Transverse colon (tissue), 4 donors: ENCODE measurements around the gene OSBPL10. TPM values are rescaled to one million over a fixed set of nuclear protein-coding genes. Genes with fewer than 3 reads are reported as not detected.

Experiments used
- DNase-seq: peaks from one replicate; pipeline ENCODE4 v3.0.0-alpha.2; 2019
- H3K27ac ChIP-seq, 4 donors: fragments of 200-600 bp; sonication (generic); 2 replicates each; pipeline ENCODE4 v1.5.1; 2016 to 2018; ENCODE audit warnings: inconsistent platforms in 4 of 4
- H3K27me3 ChIP-seq: fragments of 200-600 bp; sonication (generic); 2 replicates; pipeline ENCODE4 v1.5.1; 2017; ENCODE audit warnings: inconsistent platforms
- H3K36me3 ChIP-seq, 4 donors: fragments of 200-600 bp; sonication (generic); 2 replicates each; pipeline ENCODE4 v1.5.1; 2017 to 2019; ENCODE audit warnings: inconsistent platforms in 4 of 4
- H3K4me1 ChIP-seq, 4 donors: fragments of 200-600 bp; sonication (generic); 2 replicates each; pipeline ENCODE4 v1.5.1; 2017 to 2020; ENCODE audit warnings: inconsistent platforms in 4 of 4
- H3K4me3 ChIP-seq, 4 donors: fragments of 200-600 bp; sonication (generic); 1 replicate in 1 of 4; 2 replicates in 3 of 4; pipeline versions ENCODE4 v1.5.1 to v1.6.1; 2017 to 2019; ENCODE audit warnings: inconsistent platforms in 4 of 4
- H3K9me3 ChIP-seq, 2 donors: fragments of 200-600 bp; sonication (generic); 2 replicates each; pipeline ENCODE4 v1.5.1; 2017 to 2019; ENCODE audit warnings: inconsistent platforms in 2 of 2
- EP300 ChIP-seq: sonication (generic); formaldehyde crosslinking; IDR thresholded peaks from one replicate; pipeline ENCODE4 v1.6.1; 2017; ENCODE audit warnings: antibody characterized with exemption, low read depth
- POLR2A ChIP-seq: fragments of 450-650 bp; IDR thresholded peaks from one replicate; pipeline ENCODE4 v1.6.1; 2016; ENCODE audit warnings: antibody characterized with exemption, mild to moderate bottlenecking, moderate library complexity
- POLR2AphosphoS5 ChIP-seq, 3 donors: sonication (generic); formaldehyde crosslinking; IDR thresholded peaks; one replicate each; pipeline ENCODE4 v1.6.1; 2016; ENCODE audit warnings: antibody characterized with exemption in 3 of 3
- WGBS, 2 donors: methylation state at CpG; one replicate each; pipeline ENCODE4 v1.1.5; 2018; ENCODE audit warnings: low coverage in 1 of 2; 5-methylcytosine and 5-hydroxymethylcytosine counted together
- in situ Hi-C, 4 donors: fragments of 200-750 bp; cut with MboI; loops; one replicate each; pipeline versions ENCODE4 v1.15.0 to v1.15.1; 2017; ENCODE audit warnings: low sequenced_read_pairs in 3 of 4, low pct_ligation_motif_present in 1 of 4, low pct_unique_long_range_greater_than_20kb in 1 of 4
- intact Hi-C: fragments of 100-400 bp; cut with DNase I; formaldehyde crosslinking; loops from one replicate; pipeline ENCODE4 v1.15.1; 2023; ENCODE audit warnings: low total_unique reads
- total RNA-seq, 4 donors: library from RNA; depleted of rRNA; stranded (reverse); fragments of >200 nt; gene quantifications; one replicate each; pipeline ENCODE4 v1.1.0, GENCODE V29; 2016
- TF ChIP-seq, protein P1 (sequence below), 5 experiments: fragments of 200-600 bp in 3 of 5; fragments of 450-650 bp in 2 of 5; sonication (generic) in 3 of 5; IDR thresholded peaks; 1 replicate in 2 of 5; 2 replicates in 3 of 5; pipeline ENCODE4 v1.5.1; 2016 to 2017; ENCODE audit warnings: antibody characterized with exemption in 5 of 5, inconsistent platforms in 3 of 5, mild to moderate bottlenecking in 2 of 5, moderate library complexity in 1 of 5

The OSBPL10 gene
- total RNA-seq, 4 donors from 2014 or later = 10.0 to 34.8 (median 19.5) TPM

DNA sequence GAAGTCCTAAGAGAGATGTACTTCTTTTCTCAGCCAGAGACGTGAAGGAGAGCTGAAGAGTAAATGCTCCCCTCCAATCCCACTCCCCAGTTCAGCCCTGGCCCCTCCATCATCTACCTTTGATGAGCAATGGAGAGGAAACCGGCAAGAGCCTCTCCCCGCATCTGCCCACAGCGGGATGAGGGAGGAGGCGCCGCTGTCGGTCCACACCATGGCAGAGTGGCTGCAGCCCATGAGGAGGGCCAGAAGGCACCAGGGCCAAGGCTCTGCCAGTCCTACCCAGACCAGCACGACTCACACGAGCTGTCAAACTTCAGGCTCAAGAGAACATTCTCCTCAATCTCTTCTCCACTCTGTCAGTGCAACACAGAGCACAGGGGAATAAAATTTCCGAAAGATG, 129.8 kb downstream of the OSBPL10 start:
- Histone ChIP-seq H3K27me3 (no peaks in the 10 kb centered on the region), H3K4me3 (no peak overlapping the region), H3K27ac (no peak overlapping the region), H3K4me1 (no peaks in the 10 kb centered on the region), H3K36me3 (no peaks in the 10 kb centered on the region), H3K9me3 (no peaks in the 10 kb centered on the region)
- no peak for DNase-seq
- in situ Hi-C loops (no loop called here), intact Hi-C loops (no loop called here)
- 85 to 100% methylated on average over 1 to 10 of the region's 10 CpGs for WGBS, 2 donors
- no peak for TF ChIP-seq EP300

DNA sequence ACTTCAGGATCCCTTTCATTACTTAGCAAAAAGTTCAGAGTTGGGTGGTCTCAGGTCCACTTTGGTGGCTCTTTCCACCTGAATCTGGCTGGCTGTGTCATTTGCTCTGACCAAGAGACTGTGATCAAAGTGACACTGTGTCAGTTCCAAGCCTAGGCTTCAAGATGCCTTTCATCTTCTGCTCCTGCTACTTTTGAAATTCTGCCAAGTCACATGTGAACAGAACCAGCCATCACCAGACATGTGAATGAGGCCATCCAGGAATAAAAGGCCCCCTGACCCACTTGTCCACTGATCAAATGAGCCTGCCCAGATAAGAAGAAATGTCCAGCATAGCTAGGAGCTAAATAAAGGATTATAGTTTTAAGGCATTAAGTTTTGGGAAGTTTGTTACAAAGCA, 132.2 kb downstream of the OSBPL10 start:
- no peak overlapping the region for H3K4me3 ChIP-seq
- no peaks in the 10 kb centered on the region for H3K4me1 ChIP-seq
- intact Hi-C loops (no loop called here), in situ Hi-C loops (no loop called here)
- no peaks in the 10 kb centered on the region for H3K9me3 ChIP-seq
- no peak for TF ChIP-seq POLR2AphosphoS5 (IDR thresholded peaks at IDR 0.05)
- TF ChIP-seq EP300 = no peak
- no peak for TF ChIP-seq POLR2A
- TF ChIP-seq, protein P1, sequence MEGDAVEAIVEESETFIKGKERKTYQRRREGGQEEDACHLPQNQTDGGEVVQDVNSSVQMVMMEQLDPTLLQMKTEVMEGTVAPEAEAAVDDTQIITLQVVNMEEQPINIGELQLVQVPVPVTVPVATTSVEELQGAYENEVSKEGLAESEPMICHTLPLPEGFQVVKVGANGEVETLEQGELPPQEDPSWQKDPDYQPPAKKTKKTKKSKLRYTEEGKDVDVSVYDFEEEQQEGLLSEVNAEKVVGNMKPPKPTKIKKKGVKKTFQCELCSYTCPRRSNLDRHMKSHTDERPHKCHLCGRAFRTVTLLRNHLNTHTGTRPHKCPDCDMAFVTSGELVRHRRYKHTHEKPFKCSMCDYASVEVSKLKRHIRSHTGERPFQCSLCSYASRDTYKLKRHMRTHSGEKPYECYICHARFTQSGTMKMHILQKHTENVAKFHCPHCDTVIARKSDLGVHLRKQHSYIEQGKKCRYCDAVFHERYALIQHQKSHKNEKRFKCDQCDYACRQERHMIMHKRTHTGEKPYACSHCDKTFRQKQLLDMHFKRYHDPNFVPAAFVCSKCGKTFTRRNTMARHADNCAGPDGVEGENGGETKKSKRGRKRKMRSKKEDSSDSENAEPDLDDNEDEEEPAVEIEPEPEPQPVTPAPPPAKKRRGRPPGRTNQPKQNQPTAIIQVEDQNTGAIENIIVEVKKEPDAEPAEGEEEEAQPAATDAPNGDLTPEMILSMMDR (IDR thresholded peaks at IDR 0.05) = no peak
- H3K36me3 ChIP-seq = no peaks in the 10 kb centered on the region
- DNase-seq = no peak
- H3K27ac ChIP-seq = no peak overlapping the region
- no peaks in the 10 kb centered on the region for H3K27me3 ChIP-seq

DNA sequence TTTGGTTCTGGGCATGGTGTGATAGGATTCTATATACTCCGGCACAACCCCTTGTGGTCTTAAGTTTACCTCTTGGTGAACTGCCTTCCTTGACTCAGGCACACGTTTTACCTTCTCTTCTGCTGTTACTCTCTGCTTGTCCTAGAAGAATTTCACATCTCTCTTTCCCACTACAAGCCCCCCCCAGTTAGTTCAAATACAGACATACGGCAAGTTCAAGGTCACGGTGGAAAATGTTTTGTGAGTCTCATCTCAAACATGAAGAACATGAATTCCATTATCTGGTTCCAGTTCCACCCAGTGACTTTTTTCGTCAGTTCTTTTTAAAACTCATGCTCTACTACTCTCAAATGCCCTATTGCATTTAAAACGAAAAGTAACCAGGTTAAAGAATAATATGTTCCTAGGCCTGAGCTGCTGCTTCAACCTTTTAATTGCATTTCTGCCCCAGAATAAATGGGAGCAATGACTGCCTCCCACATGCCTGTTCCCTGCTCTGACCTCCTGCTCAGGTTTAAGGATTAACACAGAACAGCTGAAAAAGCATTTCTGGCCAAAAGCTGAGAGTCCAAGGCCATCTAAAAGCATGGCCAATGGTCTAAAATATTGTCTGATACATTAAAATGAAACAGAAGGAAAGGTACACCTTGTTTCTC, 132.8 kb downstream of the OSBPL10 start:
- Histone ChIP-seq H3K9me3 (no peaks in the 10 kb centered on the region), H3K36me3 (no peaks in the 10 kb centered on the region), H3K27ac (no peak overlapping the region), H3K4me3 (no peak overlapping the region), H3K4me1 (no peaks in the 10 kb centered on the region), H3K27me3 (no peaks in the 10 kb centered on the region)
- no peak for DNase-seq
- 91 to 95% methylated on average over 6 of the region's 6 CpGs for WGBS, 2 donors
- intact Hi-C loops = no loop called here
- TF ChIP-seq POLR2AphosphoS5 (IDR thresholded peaks at IDR 0.05) (no peak), EP300 (no peak)
- TF ChIP-seq, protein P1 (IDR thresholded peaks at IDR 0.05) = no peak
- in situ Hi-C loops = no loop called here

DNA sequence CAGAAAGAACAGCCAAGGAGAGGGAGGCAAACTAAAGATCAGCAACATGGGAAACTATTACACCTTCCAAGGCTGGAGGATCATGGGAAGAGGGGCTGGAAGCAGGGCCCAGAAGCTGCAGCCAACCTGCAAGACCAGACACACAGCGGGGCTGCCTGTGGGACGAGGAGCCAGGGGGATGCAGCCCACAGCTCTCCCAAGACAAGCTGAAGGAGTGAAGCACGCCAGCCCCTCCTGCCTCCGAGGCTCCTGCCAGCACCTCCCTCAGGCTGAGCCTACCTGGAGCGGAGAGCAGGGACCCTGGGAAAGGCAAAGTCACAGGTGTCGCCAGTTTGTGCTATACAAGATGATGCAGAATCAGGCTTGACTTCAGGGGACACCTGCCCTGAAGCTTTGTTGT, 133.3 kb downstream of the OSBPL10 start:
- TF ChIP-seq EP300 (no peak), POLR2A (no peak), POLR2AphosphoS5 (IDR thresholded peaks at IDR 0.05) (no peak)
- TF ChIP-seq, protein P1 (IDR thresholded peaks at IDR 0.05) = no peak
- Histone ChIP-seq H3K4me1 (no peaks in the 10 kb centered on the region), H3K27ac (no peak overlapping the region), H3K9me3 (no peaks in the 10 kb centered on the region), H3K27me3 (no peaks in the 10 kb centered on the region), H3K4me3 (no peak overlapping the region), H3K36me3 (no peaks in the 10 kb centered on the region)
- intact Hi-C loops = no loop called here
- in situ Hi-C loops = no loop called here
- 80 to 93% methylated on average over 1 to 6 of the region's 6 CpGs for WGBS, 2 donors
- DNase-seq = no peak

DNA sequence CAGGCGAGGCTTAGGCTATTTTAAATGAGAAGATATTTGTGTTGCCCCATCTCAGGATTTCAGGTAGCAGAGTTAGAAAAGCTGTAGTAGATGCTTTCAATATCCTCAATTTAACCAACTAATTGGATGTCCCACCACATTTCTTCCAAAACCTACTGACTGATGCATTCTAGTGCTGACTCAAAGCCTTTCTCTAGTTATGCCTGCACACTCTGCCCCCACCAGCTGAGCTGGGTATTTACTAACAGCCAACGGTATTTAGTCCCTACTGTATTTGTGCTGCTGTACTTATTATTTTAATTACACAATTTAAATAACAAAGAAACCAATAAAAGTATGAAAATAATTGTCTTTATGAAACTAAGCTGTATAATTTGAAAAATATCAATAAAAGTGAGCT, 139.5 kb downstream of the OSBPL10 start:
- 75 to 84% methylated on average over 2 of the region's 2 CpGs for WGBS, 2 donors
- in situ Hi-C loops (no loop called here), intact Hi-C loops (no loop called here)
- no peak for DNase-seq
- H3K36me3 ChIP-seq = no peaks in the 10 kb centered on the region
- peaks cover 0 to 6% (median 0%) of the 10 kb centered on the region in 4 donors for H3K4me1 ChIP-seq
- no peak overlapping the region for H3K27ac ChIP-seq
- no peaks in the 10 kb centered on the region for H3K27me3 ChIP-seq
- H3K4me3 ChIP-seq = no peak overlapping the region
- TF ChIP-seq POLR2AphosphoS5 (IDR thresholded peaks at IDR 0.05) = no peak
- no peak for TF ChIP-seq EP300
- TF ChIP-seq POLR2A = no peak
- TF ChIP-seq, protein P1 (IDR thresholded peaks at IDR 0.05) = no peak
- H3K9me3 ChIP-seq = no peaks in the 10 kb centered on the region
